Measurements from ENCODE around the gene FOXP1.

- TF ChIP-seq POLR2AphosphoS5 (IDR thresholded peaks at IDR 0.05; ENCODE audit: low read depth, low read length) (no peak), SIN3A (IDR thresholded peaks at IDR 0.05; ENCODE audit: borderline replicate concordance, insufficient read depth, low read length) (no peak), TAF1 (IDR thresholded peaks at IDR 0.05; ENCODE audit: borderline replicate concordance, insufficient read depth, low read length) (no peak), FOXP2 (optimal IDR thresholded peaks at IDR 0.05; ENCODE audit: borderline replicate concordance, extremely low read depth, extremely low read length, insufficient read depth) (no peak), REST (IDR thresholded peaks at IDR 0.05; ENCODE audit: insufficient read depth in 1 of 2, low read depth in 2 of 2, low read length in 2 of 2) (no peak)
These were observed 375.9 kb downstream of the FOXP1 start for GRCh38 chr3:71207632-71208031.
